Vagina (tissue), 2 donors: Measurements from ENCODE around the gene SCAPER.

ENCODE experiments used
- CTCF ChIP-seq, 3 experiments: fragments of 450-650 bp in 2 of 3; fragments of 200-600 bp in 1 of 3; sonication (generic) in 1 of 3; IDR thresholded peaks; one replicate each; pipeline ENCODE4 v1.5.1; 2017 to 2019; ENCODE audit warnings: antibody characterized with exemption in 3 of 3, mild to moderate bottlenecking in 2 of 3, moderate library complexity in 2 of 3
- POLR2A ChIP-seq, 2 donors: fragments of 450-650 bp; IDR thresholded peaks; one replicate each; pipeline ENCODE4 v1.6.1; 2017; ENCODE audit warnings: antibody characterized with exemption in 2 of 2, mild to moderate bottlenecking in 2 of 2, moderate library complexity in 2 of 2

- TF ChIP-seq CTCF (IDR thresholded peaks at IDR 0.05) (no peak), POLR2A (IDR thresholded peaks at IDR 0.05) (no peak)
Observed at GRCh38 chr15:76334438-76335306, 570.5 kb downstream of the SCAPER start.
